SU-DHL-6 (cell line): ENCODE measurements around the gene FAM163B.

Source experiments
- H2AFZ ChIP-seq: fragments of 200-600 bp; sonication (generic); 2 replicates; pipeline ENCODE4 v1.6.1; 2014; ENCODE audit warnings: low read depth, mild to moderate bottlenecking, moderate library complexity, mixed read lengths, antibody characterized with exemption, low read length; ENCODE audit not compliant: severe bottlenecking
- H3F3A ChIP-seq: fragments of 200-600 bp; shearing (Covaris generic); 2 replicates; pipeline ENCODE4 v1.6.0; 2016; ENCODE audit warnings: antibody characterized with exemption, mild to moderate bottlenecking; ENCODE audit not compliant: insufficient read depth
- H3K27ac ChIP-seq: fragments of 200-600 bp; sonication (generic); 2 replicates; pipeline ENCODE4 v1.5.1; 2016; ENCODE audit warnings: low read depth, mild to moderate bottlenecking, low read length, moderate library complexity, mixed read lengths
- H3K27me3 ChIP-seq: fragments of 200-600 bp; sonication (generic), shearing (Covaris generic); 2 replicates; pipeline ENCODE4 v1.6.0; 2014; ENCODE audit warnings: mild to moderate bottlenecking, low read length
- H3K36me3 ChIP-seq: fragments of 200-600 bp; sonication (generic); 2 replicates; pipeline ENCODE4 v1.6.1; 2014; ENCODE audit warnings: mild to moderate bottlenecking, low read length, mixed read lengths
- H3K4me2 ChIP-seq: fragments of 300-600, 200-600 bp; shearing (Covaris generic), sonication (generic); 2 replicates; pipeline ENCODE4 v1.6.0; 2014; ENCODE audit warnings: low read length, low read depth, mild to moderate bottlenecking; ENCODE audit not compliant: poor library complexity, severe bottlenecking
- H3K4me3 ChIP-seq: fragments of 200-600 bp; sonication (generic); 2 replicates; pipeline ENCODE4 v1.5.1; 2014; ENCODE audit warnings: antibody characterized with exemption, low read length, mild to moderate bottlenecking, mixed read lengths; ENCODE audit not compliant: insufficient read depth, poor library complexity, severe bottlenecking
- H3K79me2 ChIP-seq: fragments of 200-600 bp; sonication (generic); 2 replicates; pipeline ENCODE4 v1.6.1; 2014; ENCODE audit warnings: mild to moderate bottlenecking, low read length, moderate library complexity; ENCODE audit not compliant: insufficient read depth
- H3K9ac ChIP-seq: fragments of 200-600 bp; sonication (generic); 2 replicates; pipeline ENCODE4 v1.7.0; 2014; ENCODE audit warnings: mild to moderate bottlenecking, low read length
- H3K9me2 ChIP-seq: fragments of 200-600 bp; sonication (generic); replicated peaks from 2 replicates; pipeline ENCODE4 v1.6.1; 2014; ENCODE audit warnings: low read length; ENCODE audit not compliant: insufficient read depth
- H3K9me3 ChIP-seq: fragments of 200-600 bp; sonication (generic); 2 replicates; pipeline ENCODE4 v1.6.1; 2014; ENCODE audit warnings: low read length, mixed read lengths; ENCODE audit not compliant: insufficient read depth
- H4K20me1 ChIP-seq: fragments of 200-600 bp; sonication (generic); 2 replicates; pipeline ENCODE4 v1.6.1; 2014; ENCODE audit warnings: low read depth, mild to moderate bottlenecking, antibody characterized with exemption, low read length, moderate library complexity, mixed read lengths
- CTCF ChIP-seq: fragments of 200-600 bp; sonication (generic); IDR thresholded peaks from one replicate; pipeline ENCODE4 v1.5.1; 2017; ENCODE audit warnings: antibody characterized with exemption, mild to moderate bottlenecking, low read length, moderate library complexity; ENCODE audit not compliant: insufficient read depth, poor library complexity, severe bottlenecking
- EZH2phosphoT487 ChIP-seq: fragments of 200-600 bp; sonication (generic), shearing (Covaris generic); conservative IDR thresholded peaks from 2 replicates; pipeline ENCODE4 v1.6.1; 2018; ENCODE audit warnings: mild to moderate bottlenecking, antibody characterized with exemption, low read length, moderate library complexity, mixed read lengths

Gene FAM163B

GRCh38 chr9:133534346-133535291 lies 74.6 kb downstream of the FAM163B start, which contains the start of gene ADAMTSL2:
TSS of gene ADAMTSL2 (plus strand) at chr9:133534704. CDS start at chr9:133536713, 2,009 bp downstream.
- no peak within 1 kb of the TSS for H3K4me2 ChIP-seq
- no peak within 1 kb of the TSS for H3K27ac ChIP-seq
- H3K36me3 ChIP-seq = no peaks in the 10 kb centered on the region
- H3K4me3 ChIP-seq = no peak within 1 kb of the TSS
- no peaks in the 10 kb centered on the region for H3K9me3 ChIP-seq
- TF ChIP-seq CTCF = no peak
- no peak for TF ChIP-seq EZH2phosphoT487
- H2AFZ ChIP-seq = no peak within 1 kb of the TSS
- H3K9ac ChIP-seq = no peak within 1 kb of the TSS
- no peaks in the 10 kb centered on the region for H3F3A ChIP-seq
- no peaks in the 10 kb centered on the region for H3K79me2 ChIP-seq
- H3K9me2 ChIP-seq = no peaks in the 10 kb centered on the region
- no peaks in the 10 kb centered on the region for H3K27me3 ChIP-seq
- no peaks in the 10 kb centered on the region for H4K20me1 ChIP-seq

GRCh38 chr9:133533857-133534256 lies 75.3 kb downstream of the FAM163B start:
- no peaks in the 10 kb centered on the region for H3K9me3 ChIP-seq
- H3K27ac ChIP-seq = no peak overlapping the region
- no peaks in the 10 kb centered on the region for H3F3A ChIP-seq
- H3K4me2 ChIP-seq = no peak overlapping the region
- no peaks in the 10 kb centered on the region for H3K36me3 ChIP-seq
- H3K27me3 ChIP-seq = no peaks in the 10 kb centered on the region
- no peak for TF ChIP-seq CTCF
- no peak for TF ChIP-seq EZH2phosphoT487
- no peaks in the 10 kb centered on the region for H3K9me2 ChIP-seq
- no peaks in the 10 kb centered on the region for H4K20me1 ChIP-seq
- no peak overlapping the region for H3K4me3 ChIP-seq
- H3K9ac ChIP-seq = no peak overlapping the region
- H2AFZ ChIP-seq = no peak overlapping the region
- H3K79me2 ChIP-seq = no peaks in the 10 kb centered on the region

- Histone ChIP-seq H3K9me2 (no peaks in the 10 kb centered on the region), H3K79me2 (no peaks in the 10 kb centered on the region), H3K4me2 (no peak overlapping the region), H3K27me3 (no peaks in the 10 kb centered on the region), H3F3A (no peaks in the 10 kb centered on the region), H3K9ac (no peak overlapping the region), H4K20me1 (no peaks in the 10 kb centered on the region), H3K36me3 (no peaks in the 10 kb centered on the region), H3K27ac (no peak overlapping the region), H2AFZ (no peak overlapping the region), H3K4me3 (no peak overlapping the region), H3K9me3 (no peaks in the 10 kb centered on the region)
- no peak for TF ChIP-seq EZH2phosphoT487
- TF ChIP-seq CTCF = peak; percentile 30
Measured at GRCh38 chr9:133532937-133533668, 76.1 kb downstream of the FAM163B start.
